Heart right ventricle (tissue), 16 donors: ENCODE data around the gene RBMS3. TPM values are rescaled to one million over a fixed set of nuclear protein-coding genes. Genes with fewer than 3 reads are reported as not detected.

Source experiments
- ATAC-seq, 8 donors: fragments of 200-7000 bp; cut with Tn5 transposase; one replicate each; pipeline ENCODE4 v1.9.1; 2020; ENCODE audit warnings: mild to moderate bottlenecking in 8 of 8, moderate library complexity in 8 of 8, moderate number of reproducible peaks in 1 of 8
- DNase-seq, 2 donors: peaks; one replicate each; pipeline ENCODE4 v3.0.0-alpha.2; 2020
- H3K27ac ChIP-seq, 10 donors: fragments of 200-600 bp; sonication (generic) in 2 of 10; one replicate each; pipeline versions ENCODE4 v1.5.0 to v1.8.0; 2020 to 2022; ENCODE audit warnings: mild to moderate bottlenecking in 3 of 10
- H3K27me3 ChIP-seq, 7 donors: fragments of 200-600 bp; one replicate each; pipeline ENCODE4 v1.8.0; 2021 to 2022; ENCODE audit warnings: mild to moderate bottlenecking in 2 of 7
- H3K36me3 ChIP-seq, 9 donors: fragments of 200-600 bp; sonication (generic) in 1 of 9; one replicate each; pipeline versions ENCODE4 v1.5.0 to v1.8.0; 2020 to 2022; ENCODE audit warnings: mild to moderate bottlenecking in 2 of 9
- H3K4me1 ChIP-seq, 9 donors: fragments of 200-600 bp; sonication (generic) in 1 of 9; one replicate each; pipeline versions ENCODE4 v1.5.0 to v1.8.0; 2020 to 2022; ENCODE audit warnings: mild to moderate bottlenecking in 4 of 9
- H3K4me3 ChIP-seq, 10 donors: fragments of 200-600 bp; sonication (generic) in 2 of 10; one replicate each; pipeline versions ENCODE4 v1.5.0 to v1.8.0; 2020 to 2022; ENCODE audit warnings: mild to moderate bottlenecking in 7 of 10, moderate library complexity in 2 of 10
- H3K9me3 ChIP-seq, 11 donors: fragments of 200-600 bp in 10 of 11; sonication (generic) in 2 of 11; one replicate each; pipeline versions ENCODE4 v1.5.0 to v1.8.0; 2013 to 2022; ENCODE audit warnings: mild to moderate bottlenecking in 2 of 11, control low read depth in 1 of 11, moderate library complexity in 1 of 11
- CTCF ChIP-seq, 9 donors: fragments of 200-600 bp; sonication (generic) in 2 of 9; IDR thresholded peaks; one replicate each; pipeline versions ENCODE4 v1.5.0 to v1.8.0; 2021 to 2022; ENCODE audit warnings: antibody characterized with exemption in 9 of 9, mild to moderate bottlenecking in 5 of 9, moderate library complexity in 1 of 9
- WGBS, 2 donors: extraction: QIAGEN DNeasy Blood & Tissue Kit; methylation state at CpG; one replicate each; pipeline ENCODE4 v1.1.7; 2013; ENCODE audit warnings: inconsistent platforms in 1 of 2; 5-methylcytosine and 5-hydroxymethylcytosine counted together
- intact Hi-C, 10 donors: fragments of 100-400 bp; cut with DNase I; formaldehyde crosslinking; loops; one replicate each; pipeline versions ENCODE4 v1.11.1 to v1.14.2; 2022
- polyA plus RNA-seq, 2 donors: library from polyadenylated mRNA; stranded (reverse); fragments of 200-250 nt; gene quantifications; one replicate each; pipeline ENCODE4 v1.2.3, GENCODE V29; 2013
- total RNA-seq, 10 donors: library from RNA; stranded (reverse); fragmentation: NEBNext Ultra II Directional in 3 of 10; extraction: Animal tissue kit (Norgen Biotek cat#: 25700) in 3 of 10; gene quantifications; one replicate each; pipeline versions ENCODE4 v1.2.1 to v1.2.4, GENCODE V29; 2021 to 2023
- donor health status: Arrhythmogenic right ventricular cardiomyopathy.
- donor health status: ischemic (EF 13 %, LVEDD 7.1; RV severe dilation, severe dysfunction).
- donor health status: healthy with polysubstance abuse.
- donor health status: DM: no; HTN: yes; CAD: no.
- donor health status: DM: no; HTN: no; CAD: no.
- donor health status: ischemic (EF 25% LVEDD 6.9; RV normal size, moderate dysfunction).
- donor health status: ischemic (EF 25% LVEDD 5.7; RV mildly dilated, moderate dysfunction).
- donor health status: healthy.
- donor health status: DM: yes; HTN: yes; CAD: no.
- donor health status: Ischemic cardiomyopathy.
- donor health status: ischemic (EF 35%, LVEDD 5.7; RV mildly dilated, moderate dysfunction).
- donor health status: nonischemic (EF 11% LVEDD 7.7; RV severe dilation, severe dysfunction).
- donor health status: DM: yes; HTN: yes; CAD: no.
- donor health status: PGD.
- donor health status: ischemic (EF 29% LVEDD 5.4; RV normal size, mild dysfunction).
- donor health status: nonischemic (EF 23%, LVEDD 6.1; RV moderate dilation, normal function).

The RBMS3 gene
- total and polyA plus RNA-seq, 12 donors: 3.2 to 41.1 (median 26.4) TPM

DNA sequence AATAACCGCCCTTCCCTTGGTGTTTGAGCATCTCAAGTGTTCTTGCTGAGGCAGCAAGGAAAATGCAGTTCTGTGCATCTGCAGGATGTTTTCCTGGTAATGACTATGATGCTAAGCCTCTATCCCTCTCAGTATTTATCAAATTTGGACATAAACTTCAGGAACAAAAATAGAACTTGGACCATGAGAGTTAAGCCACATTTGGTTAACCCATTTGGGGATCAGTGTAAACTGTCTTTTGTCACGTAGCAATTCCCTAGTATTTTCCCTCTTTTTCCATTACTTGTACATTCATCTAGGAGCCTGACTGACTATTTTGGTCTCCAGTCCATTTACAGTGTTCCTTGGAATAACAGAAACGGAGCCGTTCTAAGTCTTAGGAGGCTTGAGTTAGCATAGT lies 250.8 kb downstream of the RBMS3 start:
- Histone ChIP-seq H3K4me3 (no peak overlapping the region), H3K9me3 (no peaks in the 10 kb centered on the region), H3K27ac (peak overlapping the region in 6 of 10 donors; percentile 8 to 51 (median 30)), H3K4me1 (peaks cover 3 to 55% (median 22%) of the 10 kb centered on the region in 9 donors), H3K36me3 (no peaks in the 10 kb centered on the region), H3K27me3 (no peaks in the 10 kb centered on the region)
- peak; percentile 33 to 63 (median 58) for ATAC-seq
- WGBS, 2 donors: 42 to 43% methylated on average over 4 of the region's 4 CpGs
- TF ChIP-seq CTCF (IDR thresholded peaks at IDR 0.05): no peak
- DNase-seq: no peak
- intact Hi-C loops: loop anchor here in 4 of 10 donors (10.0 kb wide), 5 partner anchors 163 to 387 kb away; partner anchors contain the start of gene RBMS3 (in 1 of the 4)

GRCh38 chr3:29532473-29532872 lies 251.6 kb downstream of the RBMS3 start:
- ATAC-seq: peak in 2 of 8 donors; percentile 35 to 41
- no peak for DNase-seq
- intact Hi-C loops: loop anchor here in 4 of 10 donors (10.0 kb wide), 5 partner anchors 162 to 388 kb away; partner anchors contain the start of gene RBMS3 (in 1 of the 4)
- H3K9me3 ChIP-seq: no peaks in the 10 kb centered on the region
- H3K4me3 ChIP-seq: no peak overlapping the region
- H3K27ac ChIP-seq: peak overlapping the region in 3 of 10 donors; percentile 13 to 36 (median 27)
- H3K36me3 ChIP-seq: no peaks in the 10 kb centered on the region
- peaks cover 0 to 55% (median 16%) of the 10 kb centered on the region in 9 donors for H3K4me1 ChIP-seq
- TF ChIP-seq CTCF (IDR thresholded peaks at IDR 0.05): peak in 5 of 9 donors; percentile 11 to 38 (median 21)
- 55 to 64% methylated on average over 4 of the region's 4 CpGs for WGBS, 2 donors
- no peaks in the 10 kb centered on the region for H3K27me3 ChIP-seq

- DNase-seq: no peak
- Histone ChIP-seq H3K27ac (peak overlapping the region in 1 of 10 donors; percentile 43), H3K4me1 (peaks cover 5 to 63% (median 26%) of the 10 kb centered on the region in 9 donors), H3K36me3 (no peaks in the 10 kb centered on the region), H3K27me3 (no peaks in the 10 kb centered on the region), H3K9me3 (no peaks in the 10 kb centered on the region), H3K4me3 (no peak overlapping the region)
- WGBS, 2 donors: 69 to 78% methylated on average over 3 of the region's 3 CpGs
- peak in 1 of 8 donors; percentile 33 for ATAC-seq
- intact Hi-C loops: loop anchor here in 4 of 10 donors (10.0 kb wide), 5 partner anchors 161 to 389 kb away; partner anchors contain the start of gene RBMS3 (in 1 of the 4)
- no peak for TF ChIP-seq CTCF (IDR thresholded peaks at IDR 0.05)
Measured at GRCh38 chr3:29534006-29534405, 253.1 kb downstream of the RBMS3 start.

- Histone ChIP-seq H3K9me3 (no peaks in the 10 kb centered on the region), H3K27me3 (no peaks in the 10 kb centered on the region), H3K27ac (peak overlapping the region in 1 of 10 donors; percentile 23), H3K4me1 (peaks cover 5 to 74% (median 26%) of the 10 kb centered on the region in 9 donors), H3K4me3 (no peak overlapping the region), H3K36me3 (no peaks in the 10 kb centered on the region)
- TF ChIP-seq CTCF (IDR thresholded peaks at IDR 0.05): no peak
- WGBS, 2 donors: 61 to 71% methylated on average over 4 of the region's 4 CpGs
- ATAC-seq (peak in 2 of 8 donors; percentile 6 to 35), DNase-seq (no peak)
- intact Hi-C loops: loop anchor here in 4 of 10 donors (10.0 kb wide), 5 partner anchors 159 to 391 kb away; partner anchors contain the start of gene RBMS3 (in 1 of the 4)
Measured at GRCh38 chr3:29536016-29536758, 255.3 kb downstream of the RBMS3 start.
